ENCODE data around the gene RPS6KA3. TPM values are rescaled to one million over a fixed set of nuclear protein-coding genes. Genes with fewer than 3 reads are reported as not detected.
A peak's percentile ranks its signal among the peaks of the same experiment; 100 is the strongest.

The RPS6KA3 gene

Small RNA genes lying within 50 kb of the gene (small RNA-seq; reads per million reads assigned to genes)
- 82.0 reads per million, percentile 96 among the genes with 10 or more reads in this experiment for gene RF00493 (ENCODE audit: insufficient read depth)
- not detected for gene RF00494 (ENCODE audit: insufficient read depth)
